Nephron (organoid): Measurements from ENCODE around the gene STAC3.

ENCODE experiments used
- H3K27ac Mint-ChIP-seq, 3 experiments: 2 replicates each; pipeline ENCODE4 v1.8.0; 2020; ENCODE audit warnings: mixed read lengths in 3 of 3, mild to moderate bottlenecking in 2 of 3, moderate library complexity in 1 of 3
- H3K27me3 Mint-ChIP-seq: 2 replicates; pipeline ENCODE4 v1.8.0; 2021; ENCODE audit warnings: low read depth, mild to moderate bottlenecking, moderate library complexity, mixed read lengths
- H3K36me3 Mint-ChIP-seq: 2 replicates; pipeline ENCODE4 v1.8.0; 2020; ENCODE audit warnings: low read depth, mixed read lengths
- H3K4me1 Mint-ChIP-seq: 2 replicates; pipeline ENCODE4 v1.8.0; 2020; ENCODE audit warnings: mixed read lengths
- H3K4me3 Mint-ChIP-seq, 3 experiments: 2 replicates each; pipeline ENCODE4 v1.8.0; 2020; ENCODE audit warnings: mild to moderate bottlenecking in 3 of 3, mixed read lengths in 3 of 3, moderate library complexity in 2 of 3
- H3K9me3 Mint-ChIP-seq: 2 replicates; pipeline ENCODE4 v1.8.0; 2020; ENCODE audit warnings: mixed read lengths
- CTCF ChIP-seq, 3 experiments: fragments of 200-600 bp; sonication (generic); IDR thresholded peaks; one replicate each; pipeline ENCODE4 v1.5.0; 2021; ENCODE audit warnings: antibody characterized with exemption in 3 of 3; ENCODE audit not compliant: unreplicated experiment in 3 of 3

Gene STAC3

GRCh38 chr12:57247041-57247440 lies 3.9 kb downstream of the STAC3 start:
- TF ChIP-seq CTCF (IDR thresholded peaks at IDR 0.05; ENCODE audit: unreplicated experiment in 3 of 3) = no peak
- H3K9me3 Mint-ChIP-seq = no peaks in the 10 kb centered on the region
- H3K27ac Mint-ChIP-seq = no peak overlapping the region
- peak overlapping the region in 1 of 3 experiments; percentile 20 for H3K4me3 Mint-ChIP-seq
- H3K4me1 Mint-ChIP-seq = peaks cover 56% of the 10 kb centered on the region
- peaks cover 31% of the 10 kb centered on the region for H3K27me3 Mint-ChIP-seq
- peaks cover 3% of the 10 kb centered on the region for H3K36me3 Mint-ChIP-seq

GRCh38 chr12:57244312-57244696 lies 6.7 kb downstream of the STAC3 start:
- no peak for TF ChIP-seq CTCF (IDR thresholded peaks at IDR 0.05; ENCODE audit: unreplicated experiment in 3 of 3)
- Mint-ChIP-seq H3K36me3 (peaks cover 3% of the 10 kb centered on the region), H3K9me3 (no peaks in the 10 kb centered on the region), H3K27me3 (peaks cover 58% of the 10 kb centered on the region), H3K4me1 (peaks cover 68% of the 10 kb centered on the region), H3K27ac (peak overlapping the region in 1 of 3 experiments; percentile 48), H3K4me3 (peak overlapping the region; percentile 79 to 80 (median 79))

- Mint-ChIP-seq H3K36me3 (peaks cover 3% of the 10 kb centered on the region), H3K4me1 (peaks cover 66% of the 10 kb centered on the region), H3K4me3 (peak overlapping the region; percentile 79 to 80 (median 79)), H3K27ac (peak overlapping the region in 2 of 3 experiments; percentile 10 to 48), H3K9me3 (no peaks in the 10 kb centered on the region), H3K27me3 (peaks cover 64% of the 10 kb centered on the region)
- TF ChIP-seq CTCF (IDR thresholded peaks at IDR 0.05; ENCODE audit: unreplicated experiment in 3 of 3) = peak; percentile 68 to 75 (median 72)
Measured at GRCh38 chr12:57243521-57244311, 7.3 kb downstream of the STAC3 start.

- H3K27me3 Mint-ChIP-seq = peaks cover 73% of the 10 kb centered on the region
- H3K9me3 Mint-ChIP-seq = no peaks in the 10 kb centered on the region
- H3K36me3 Mint-ChIP-seq = peaks cover 3% of the 10 kb centered on the region
- peaks cover 64% of the 10 kb centered on the region for H3K4me1 Mint-ChIP-seq
- TF ChIP-seq CTCF (IDR thresholded peaks at IDR 0.05; ENCODE audit: unreplicated experiment in 3 of 3) = peak; percentile 56 to 70 (median 61)
- no peak overlapping the region for H3K27ac Mint-ChIP-seq
- H3K4me3 Mint-ChIP-seq = peak overlapping the region; percentile 79 to 80 (median 79)
Measured at GRCh38 chr12:57242691-57243454, 8.1 kb downstream of the STAC3 start.

GRCh38 chr12:57242329-57242690 lies 8.7 kb downstream of the STAC3 start:
- H3K9me3 Mint-ChIP-seq = no peaks in the 10 kb centered on the region
- H3K27me3 Mint-ChIP-seq = peaks cover 78% of the 10 kb centered on the region
- H3K36me3 Mint-ChIP-seq = peaks cover 3% of the 10 kb centered on the region
- H3K27ac Mint-ChIP-seq = no peak overlapping the region
- TF ChIP-seq CTCF (IDR thresholded peaks at IDR 0.05; ENCODE audit: unreplicated experiment in 3 of 3) = no peak
- peak overlapping the region; percentile 79 to 80 (median 79) for H3K4me3 Mint-ChIP-seq
- peaks cover 68% of the 10 kb centered on the region for H3K4me1 Mint-ChIP-seq
